Uterus (tissue), 4 donors: ENCODE data around the gene ST3GAL5. TPM values are rescaled to one million over a fixed set of nuclear protein-coding genes. Genes with fewer than 3 reads are reported as not detected.

Experiments
- DNase-seq, 2 donors: peaks; one replicate each; pipeline ENCODE4 v3.0.0-alpha.2; 2019 to 2020
- H3K27ac ChIP-seq, 2 donors: fragments of 200-600 bp; sonication (generic); 1 replicate in 1 of 2; 2 replicates in 1 of 2; pipeline ENCODE4 v1.5.1; 2016 to 2018
- H3K27me3 ChIP-seq, 2 donors: fragments of 200-600 bp; sonication (generic); one replicate each; pipeline ENCODE4 v1.5.1; 2018 to 2019; ENCODE audit warnings: control low read depth in 1 of 2
- H3K36me3 ChIP-seq, 2 donors: fragments of 200-600 bp; sonication (generic); one replicate each; pipeline ENCODE4 v1.5.1; 2019; ENCODE audit warnings: control low read depth in 1 of 2
- H3K4me1 ChIP-seq, 2 donors: fragments of 200-600 bp; sonication (generic); one replicate each; pipeline ENCODE4 v1.5.1; 2018 to 2019; ENCODE audit warnings: control low read depth in 1 of 2
- H3K4me3 ChIP-seq, 2 donors: fragments of 200-600 bp; sonication (generic); 1 replicate in 1 of 2; 2 replicates in 1 of 2; pipeline ENCODE4 v1.5.1; 2018 to 2019; ENCODE audit warnings: mild to moderate bottlenecking in 1 of 2
- H3K9me3 ChIP-seq, 2 donors: fragments of 200-600 bp; sonication (generic); one replicate each; pipeline ENCODE4 v1.5.1; 2019; ENCODE audit warnings: control low read depth in 1 of 2
- POLR2A ChIP-seq, 2 donors: fragments of 450-650 bp; IDR thresholded peaks; one replicate each; pipeline ENCODE4 v1.6.1; 2016; ENCODE audit warnings: antibody characterized with exemption in 2 of 2, mild to moderate bottlenecking in 1 of 2, moderate library complexity in 1 of 2
- intact Hi-C: fragments of 100-400 bp; cut with DNase I; formaldehyde crosslinking; loops from one replicate; pipeline ENCODE4 v1.15.1; 2023; ENCODE audit warnings: low total_unique reads
- total RNA-seq, 4 donors: library from RNA; depleted of rRNA in 3 of 4; stranded (reverse); fragments of >200 nt in 3 of 4; gene quantifications; one replicate each; pipeline versions ENCODE4 v1.1.0 to v1.2.4, GENCODE V29; 2014 to 2023
- TF ChIP-seq, protein P1 (sequence below), 4 experiments: fragments of 200-600 bp in 2 of 4; fragments of 450-650 bp in 2 of 4; sonication (generic) in 2 of 4; IDR thresholded peaks; one replicate each; pipeline ENCODE4 v1.5.1; 2016 to 2019; ENCODE audit warnings: antibody characterized with exemption in 4 of 4, mild to moderate bottlenecking in 2 of 4, moderate library complexity in 1 of 4
- donor health status: DM: yes; HTN: yes; CAD: no.

Gene ST3GAL5
- total RNA-seq, 4 donors from 2014 or later = 12.3 to 52.9 (median 32.9) TPM

DNA sequence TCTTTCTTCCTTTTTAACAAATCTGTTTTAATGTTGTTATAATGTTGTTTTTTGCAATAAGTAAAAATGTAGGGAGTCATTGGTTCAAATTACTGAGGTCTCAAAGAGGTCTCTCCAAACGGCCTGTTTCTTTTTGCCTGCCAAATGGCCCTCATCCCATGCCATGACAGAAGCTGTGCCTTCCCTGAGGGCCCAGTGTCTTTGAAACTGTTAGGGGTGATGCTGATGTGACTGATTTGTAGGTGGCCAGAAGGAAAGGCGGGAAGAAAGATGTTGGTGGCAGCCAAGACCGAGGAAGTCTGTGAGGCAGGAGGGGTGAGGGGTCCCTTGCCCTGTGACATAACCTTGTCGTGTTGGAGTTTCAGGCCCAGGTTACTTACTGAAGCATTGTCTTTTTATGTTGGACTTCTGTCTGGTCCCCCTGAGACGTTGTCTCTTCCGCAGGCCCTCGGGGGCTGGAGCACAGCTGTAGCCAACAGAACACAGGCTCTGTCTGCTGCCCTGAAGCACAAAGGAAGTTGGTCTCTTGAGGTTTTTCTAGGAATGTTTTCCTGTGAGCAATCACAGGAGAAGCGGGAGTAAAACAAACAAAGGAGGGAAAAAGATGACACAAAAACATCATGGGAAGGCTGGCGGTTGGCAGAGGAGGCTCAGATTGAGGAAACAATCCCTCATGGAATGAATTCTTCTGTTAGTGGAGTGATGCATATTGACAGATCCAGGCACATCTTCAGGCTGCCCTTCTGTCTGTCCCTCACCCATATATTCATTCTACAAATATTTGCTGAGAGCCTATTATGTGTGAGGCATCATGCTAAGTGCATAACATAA is 4.9 kb upstream of the ST3GAL5 start:
- Histone ChIP-seq H3K36me3 (no peaks in the 10 kb centered on the region), H3K4me1 (peaks cover 0 to 4% of the 10 kb centered on the region in 2 donors), H3K4me3 (no peak overlapping the region), H3K27me3 (no peaks in the 10 kb centered on the region), H3K9me3 (no peaks in the 10 kb centered on the region), H3K27ac (no peak overlapping the region)
- intact Hi-C loops = loop anchor here (10.0 kb wide), 1 partner anchor 111 kb away; no protein-coding TSS in a partner anchor
- no peak for DNase-seq
- TF ChIP-seq, protein P1, sequence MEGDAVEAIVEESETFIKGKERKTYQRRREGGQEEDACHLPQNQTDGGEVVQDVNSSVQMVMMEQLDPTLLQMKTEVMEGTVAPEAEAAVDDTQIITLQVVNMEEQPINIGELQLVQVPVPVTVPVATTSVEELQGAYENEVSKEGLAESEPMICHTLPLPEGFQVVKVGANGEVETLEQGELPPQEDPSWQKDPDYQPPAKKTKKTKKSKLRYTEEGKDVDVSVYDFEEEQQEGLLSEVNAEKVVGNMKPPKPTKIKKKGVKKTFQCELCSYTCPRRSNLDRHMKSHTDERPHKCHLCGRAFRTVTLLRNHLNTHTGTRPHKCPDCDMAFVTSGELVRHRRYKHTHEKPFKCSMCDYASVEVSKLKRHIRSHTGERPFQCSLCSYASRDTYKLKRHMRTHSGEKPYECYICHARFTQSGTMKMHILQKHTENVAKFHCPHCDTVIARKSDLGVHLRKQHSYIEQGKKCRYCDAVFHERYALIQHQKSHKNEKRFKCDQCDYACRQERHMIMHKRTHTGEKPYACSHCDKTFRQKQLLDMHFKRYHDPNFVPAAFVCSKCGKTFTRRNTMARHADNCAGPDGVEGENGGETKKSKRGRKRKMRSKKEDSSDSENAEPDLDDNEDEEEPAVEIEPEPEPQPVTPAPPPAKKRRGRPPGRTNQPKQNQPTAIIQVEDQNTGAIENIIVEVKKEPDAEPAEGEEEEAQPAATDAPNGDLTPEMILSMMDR (IDR thresholded peaks at IDR 0.05) = no peak
- TF ChIP-seq POLR2A (IDR thresholded peaks at IDR 0.05) = no peak

- H3K27ac ChIP-seq = no peak overlapping the region
Observed at GRCh38 chr2:85892216-85892944, 3.6 kb upstream of the ST3GAL5 start.

DNA sequence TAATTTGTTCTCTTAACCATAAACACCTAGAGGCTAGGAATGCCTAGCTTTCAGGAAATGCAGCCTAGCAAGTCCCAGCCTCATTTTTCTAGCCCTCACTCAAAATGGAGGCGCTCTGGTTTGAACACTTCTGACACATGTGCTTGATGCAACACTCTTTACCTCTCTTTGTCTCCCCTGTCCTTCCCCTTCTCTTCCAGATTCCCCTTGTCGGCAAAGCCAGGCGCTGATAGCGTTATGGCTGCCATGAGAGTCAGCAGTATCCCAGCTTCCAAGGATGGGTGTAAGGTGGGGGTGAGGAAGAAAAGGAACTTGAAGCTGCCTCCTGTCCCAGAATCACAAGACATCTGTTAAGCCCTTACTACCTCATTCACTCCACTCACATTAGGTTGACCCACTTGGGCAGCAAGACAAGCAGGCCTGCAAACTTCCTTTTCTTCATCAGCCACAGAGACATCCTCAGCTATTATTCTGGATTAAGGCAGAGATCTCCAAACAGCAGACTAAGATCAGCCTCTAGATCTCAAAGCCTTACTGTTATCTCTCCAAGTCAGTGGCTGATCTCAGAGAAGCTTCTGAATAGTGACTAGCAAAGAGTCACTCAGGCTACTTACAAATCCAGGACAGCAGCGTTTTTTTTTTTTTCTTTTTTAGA is 1.9 kb upstream of the ST3GAL5 start:
- Histone ChIP-seq H3K4me3 (peak overlapping the region in 1 of 2 donors; percentile 89), H3K27ac (peak overlapping the region; percentile 89 to 96), H3K9me3 (no peaks in the 10 kb centered on the region), H3K36me3 (no peaks in the 10 kb centered on the region), H3K27me3 (no peaks in the 10 kb centered on the region), H3K4me1 (peaks cover 4 to 7% of the 10 kb centered on the region in 2 donors)
- no peak for DNase-seq
- intact Hi-C loops = loop anchor here (10.0 kb wide), 1 partner anchor 114 kb away; no protein-coding TSS in a partner anchor
- no peak for TF ChIP-seq POLR2A (IDR thresholded peaks at IDR 0.05)
- TF ChIP-seq, protein P1 (IDR thresholded peaks at IDR 0.05) = no peak

More at GRCh38 chr2:85892216-85892944, 3.6 kb upstream of the ST3GAL5 start:
- TF ChIP-seq, protein P1 (IDR thresholded peaks at IDR 0.05) = no peak
- no peak for TF ChIP-seq POLR2A (IDR thresholded peaks at IDR 0.05)
- DNase-seq = no peak
- intact Hi-C loops = loop anchor here (10.0 kb wide), 1 partner anchor 112 kb away; no protein-coding TSS in a partner anchor
- Histone ChIP-seq H3K36me3 (no peaks in the 10 kb centered on the region), H3K4me1 (peaks cover 0 to 4% of the 10 kb centered on the region in 2 donors), H3K4me3 (no peak overlapping the region), H3K27me3 (no peaks in the 10 kb centered on the region), H3K9me3 (no peaks in the 10 kb centered on the region)

GRCh38 chr2:85889627-85890281 is 964 bp upstream of the ST3GAL5 start:
- Histone ChIP-seq H3K4me1 (peaks cover 4 to 8% of the 10 kb centered on the region in 2 donors), H3K4me3 (peak overlapping the region; percentile 44 to 89), H3K27me3 (no peaks in the 10 kb centered on the region), H3K9me3 (no peaks in the 10 kb centered on the region), H3K36me3 (no peaks in the 10 kb centered on the region), H3K27ac (peak overlapping the region; percentile 89 to 96)
- intact Hi-C loops = loop anchor here (10.0 kb wide), 1 partner anchor 115 kb away; no protein-coding TSS in a partner anchor
- TF ChIP-seq, protein P1 (IDR thresholded peaks at IDR 0.05) = no peak
- TF ChIP-seq POLR2A (IDR thresholded peaks at IDR 0.05) = no peak
- DNase-seq = peak; percentile 39
